Measurements from ENCODE around the gene ABCC9. TPM values are rescaled to one million over a fixed set of nuclear protein-coding genes. Genes with fewer than 3 reads are reported as not detected.
"Not testable (repeated sequence)": the region's sequence is repeated elsewhere in the genome, so short reads cannot be mapped to it uniquely, and the experiment has no call there.

ABCC9 gene
- total RNA-seq, 4 donors from 2014 or later: 39.7 to 118 (median 78.4) TPM

DNA sequence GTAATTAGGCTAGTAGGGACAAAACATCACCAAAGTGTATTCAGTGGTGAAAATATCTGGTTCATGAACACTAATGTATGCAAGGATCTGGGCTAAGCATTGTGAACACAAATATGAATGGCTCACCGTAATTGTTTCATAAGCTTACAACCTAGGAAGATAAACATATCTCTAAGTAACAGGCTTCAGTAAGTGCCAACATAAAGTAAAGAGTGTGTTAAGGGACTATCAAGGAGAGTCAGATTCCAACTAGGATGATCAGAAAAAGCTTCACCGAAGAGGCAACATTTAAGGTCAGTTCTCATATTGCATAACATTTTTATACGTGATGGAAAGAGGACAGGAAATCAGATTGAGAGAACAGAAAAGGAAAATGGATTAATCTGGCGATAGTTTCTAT is 29.4 kb downstream of the ABCC9 start:
- H3K36me3 ChIP-seq: no peaks in the 10 kb centered on the region

GRCh38 chr12:21910657-21911056 is 30.6 kb downstream of the ABCC9 start:
- intact Hi-C loops (cut with DNase I; ENCODE audit: low total_unique reads): no loop called here
- H3K4me3 ChIP-seq: no peak overlapping the region

More for the DNA sequence above, 29.4 kb downstream of the ABCC9 start:
- intact Hi-C loops (cut with DNase I; ENCODE audit: low total_unique reads): no loop called here
- TF ChIP-seq POLR2A (IDR thresholded peaks at IDR 0.05): no peak
- TF ChIP-seq CTCF (IDR thresholded peaks at IDR 0.05): no peak
- Histone ChIP-seq H3K27ac (no peak overlapping the region), H3K27me3 (no peaks in the 10 kb centered on the region), H3K4me3 (no peak overlapping the region), H3K4me1 (no peaks in the 10 kb centered on the region), H3K9me3 (no peaks in the 10 kb centered on the region)
- no peak for DNase-seq

GRCh38 chr12:21907948-21908837 is 33.0 kb downstream of the ABCC9 start:
- no peaks in the 10 kb centered on the region for H3K9me3 ChIP-seq
- TF ChIP-seq POLR2A (IDR thresholded peaks at IDR 0.05) (no peak), CTCF (IDR thresholded peaks at IDR 0.05) (no peak)
- H3K4me1 ChIP-seq: no peaks in the 10 kb centered on the region
- intact Hi-C loops (cut with DNase I; ENCODE audit: low total_unique reads): no loop called here
- H3K36me3 ChIP-seq: no peaks in the 10 kb centered on the region
- no peak overlapping the region for H3K4me3 ChIP-seq
- DNase-seq: no peak
- no peak overlapping the region for H3K27ac ChIP-seq
- no peaks in the 10 kb centered on the region for H3K27me3 ChIP-seq

More at GRCh38 chr12:21910657-21911056, 30.6 kb downstream of the ABCC9 start:
- no peak for DNase-seq
- H3K36me3 ChIP-seq: no peaks in the 10 kb centered on the region
- H3K4me1 ChIP-seq: no peaks in the 10 kb centered on the region
- H3K9me3 ChIP-seq: no peaks in the 10 kb centered on the region
- TF ChIP-seq POLR2A (IDR thresholded peaks at IDR 0.05): no peak
- no peak for TF ChIP-seq CTCF (IDR thresholded peaks at IDR 0.05)
- no peak overlapping the region for H3K27ac ChIP-seq
- H3K27me3 ChIP-seq: no peaks in the 10 kb centered on the region

DNA sequence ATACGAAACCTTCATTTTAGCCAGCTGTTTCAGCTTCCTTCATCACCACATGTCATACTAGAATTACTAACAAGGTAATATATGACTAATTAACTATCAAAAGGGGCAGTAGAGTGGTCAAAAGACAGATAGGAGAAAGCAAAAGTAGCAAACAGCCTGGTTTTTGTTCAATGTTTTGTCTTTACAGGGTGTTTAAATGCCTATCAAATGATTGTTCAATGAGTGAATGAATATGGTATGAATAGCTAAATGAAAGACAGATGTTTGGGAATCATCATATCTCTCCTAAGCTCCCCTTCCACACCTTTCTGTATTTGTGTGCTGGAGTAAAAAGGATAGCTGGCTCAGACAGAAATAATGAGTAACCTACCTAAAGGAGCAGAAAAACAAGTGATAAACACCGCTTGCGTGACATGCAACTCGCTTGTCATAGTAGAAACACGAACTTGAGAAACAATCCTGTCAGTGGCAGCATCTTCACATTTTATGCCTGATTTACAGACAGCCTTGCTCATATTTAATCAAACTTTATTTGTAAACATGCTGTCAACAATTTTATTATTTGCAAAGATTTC is 34.2 kb downstream of the ABCC9 start:
- intact Hi-C loops (cut with DNase I; ENCODE audit: low total_unique reads): no loop called here
- no peak for DNase-seq
- no peaks in the 10 kb centered on the region for H3K4me1 ChIP-seq
- no peak overlapping the region for H3K27ac ChIP-seq
- H3K9me3 ChIP-seq: no peaks in the 10 kb centered on the region
- TF ChIP-seq CTCF (IDR thresholded peaks at IDR 0.05): no peak
- no peak for TF ChIP-seq POLR2A (IDR thresholded peaks at IDR 0.05)
- H3K36me3 ChIP-seq: no peaks in the 10 kb centered on the region
- no peaks in the 10 kb centered on the region for H3K27me3 ChIP-seq
- H3K4me3 ChIP-seq: no peak overlapping the region

DNA sequence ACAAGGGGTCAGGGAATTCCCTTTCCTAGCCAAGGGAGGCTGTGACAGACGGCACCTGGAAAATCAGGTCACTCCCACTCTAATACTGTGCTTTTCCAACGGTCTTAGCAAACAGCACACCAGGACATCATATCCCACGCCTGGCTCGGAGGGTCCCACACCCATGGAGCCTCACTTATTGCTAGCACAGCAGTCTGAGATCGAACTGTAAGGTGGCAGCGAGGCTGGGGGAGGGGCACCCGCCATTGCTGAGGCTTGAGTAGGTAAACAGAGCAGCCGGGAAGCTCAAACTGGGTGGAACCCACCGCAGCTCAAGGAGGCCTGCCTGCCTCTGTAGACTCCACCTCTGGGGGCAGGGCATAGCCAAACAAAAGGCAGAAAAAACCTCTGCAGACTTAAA is 41.7 kb downstream of the ABCC9 start:
- H3K4me3 ChIP-seq; H3K9me3 ChIP-seq; H3K36me3 ChIP-seq; H3K27me3 ChIP-seq; H3K4me1 ChIP-seq; intact Hi-C loops (cut with DNase I; ENCODE audit: low total_unique reads); DNase-seq; H3K27ac ChIP-seq: not testable (repeated sequence)
